GM12865 (cell line): ENCODE data around the gene FBXO39.

Source experiments
- DNase-seq: peaks from one replicate; pipeline ENCODE4 v3.0.0; 2010; ENCODE audit warnings: low read depth
- H3K4me3 ChIP-seq: 2 replicates; pipeline ENCODE4 v1.5.1; 2011; ENCODE audit warnings: mild to moderate bottlenecking, low read depth, low read length, control low read depth
- TF ChIP-seq, protein P1 (sequence below): IDR thresholded peaks from 2 replicates; pipeline ENCODE4 v1.5.1; 2011; ENCODE audit warnings: low read length, control low read depth, low read depth, inconsistent platforms; ENCODE audit not compliant: insufficient read depth; ENCODE audit errors: missing control alignments

FBXO39 gene

DNA sequence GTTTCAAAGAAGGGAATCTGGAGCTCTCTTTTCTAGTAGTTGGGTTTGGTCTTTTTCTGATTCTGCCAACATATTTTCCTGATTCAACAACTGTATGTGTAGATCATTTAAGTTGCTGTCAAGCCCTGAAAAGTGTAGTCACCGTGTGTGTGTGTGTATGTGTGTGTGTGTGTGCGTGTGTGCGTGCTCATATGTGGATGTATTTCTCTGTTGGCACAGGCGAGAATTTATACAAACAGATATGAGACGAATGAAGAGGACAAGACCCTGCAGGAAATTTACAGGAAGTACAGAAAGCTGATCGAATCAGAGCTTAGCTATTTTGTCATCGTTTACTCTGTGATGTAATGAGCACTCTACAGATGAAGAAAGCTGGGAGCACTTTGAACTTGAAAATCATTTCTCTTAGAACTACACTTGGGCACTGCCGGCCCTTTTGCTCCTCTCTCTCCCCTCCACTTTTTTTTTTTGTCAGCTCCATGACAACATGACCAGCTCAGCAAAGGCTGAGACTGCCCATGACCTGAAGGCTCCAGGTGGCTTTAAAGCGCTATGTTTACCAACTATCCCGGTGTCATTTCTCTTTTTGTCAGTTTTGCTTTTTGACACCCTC, 11.2 kb downstream of the FBXO39 start:
- TF ChIP-seq, protein P1, sequence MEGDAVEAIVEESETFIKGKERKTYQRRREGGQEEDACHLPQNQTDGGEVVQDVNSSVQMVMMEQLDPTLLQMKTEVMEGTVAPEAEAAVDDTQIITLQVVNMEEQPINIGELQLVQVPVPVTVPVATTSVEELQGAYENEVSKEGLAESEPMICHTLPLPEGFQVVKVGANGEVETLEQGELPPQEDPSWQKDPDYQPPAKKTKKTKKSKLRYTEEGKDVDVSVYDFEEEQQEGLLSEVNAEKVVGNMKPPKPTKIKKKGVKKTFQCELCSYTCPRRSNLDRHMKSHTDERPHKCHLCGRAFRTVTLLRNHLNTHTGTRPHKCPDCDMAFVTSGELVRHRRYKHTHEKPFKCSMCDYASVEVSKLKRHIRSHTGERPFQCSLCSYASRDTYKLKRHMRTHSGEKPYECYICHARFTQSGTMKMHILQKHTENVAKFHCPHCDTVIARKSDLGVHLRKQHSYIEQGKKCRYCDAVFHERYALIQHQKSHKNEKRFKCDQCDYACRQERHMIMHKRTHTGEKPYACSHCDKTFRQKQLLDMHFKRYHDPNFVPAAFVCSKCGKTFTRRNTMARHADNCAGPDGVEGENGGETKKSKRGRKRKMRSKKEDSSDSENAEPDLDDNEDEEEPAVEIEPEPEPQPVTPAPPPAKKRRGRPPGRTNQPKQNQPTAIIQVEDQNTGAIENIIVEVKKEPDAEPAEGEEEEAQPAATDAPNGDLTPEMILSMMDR, result no peak
- DNase-seq, result no peak

DNA sequence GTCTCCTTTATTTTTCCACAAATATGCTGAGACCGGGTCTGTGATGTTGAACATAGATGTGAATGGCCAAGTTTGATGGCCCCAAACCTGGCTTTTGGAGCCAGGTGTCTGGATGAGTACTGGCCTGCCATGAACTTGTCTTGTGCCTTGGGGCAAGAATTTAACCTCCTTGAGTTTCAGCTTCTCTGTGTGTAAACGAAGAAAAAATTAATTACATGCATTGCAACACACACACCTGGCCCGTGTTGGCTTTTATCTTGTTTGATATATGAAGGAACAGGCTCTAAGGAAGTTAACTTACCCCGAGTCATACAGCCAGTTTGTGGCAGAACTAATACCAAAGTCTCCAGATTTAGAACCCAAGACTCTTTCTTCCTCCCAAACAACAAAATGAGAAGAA, 13.1 kb downstream of the FBXO39 start:
- TF ChIP-seq, protein P1, result no peak
- DNase-seq, result no peak
- no peak overlapping the region for H3K4me3 ChIP-seq

More for the DNA sequence above, 11.2 kb downstream of the FBXO39 start:
- H3K4me3 ChIP-seq, result no peak overlapping the region

- H3K4me3 ChIP-seq, result no peak overlapping the region
- TF ChIP-seq, protein P1, result no peak
- no peak for DNase-seq
These were observed 17.9 kb downstream of the FBXO39 start for GRCh38 chr17:6793748-6794493.

- DNase-seq, result no peak
- no peak overlapping the region for H3K4me3 ChIP-seq
- TF ChIP-seq, protein P1, result no peak
These were observed 20.2 kb downstream of the FBXO39 start for GRCh38 chr17:6796017-6796886.

DNA sequence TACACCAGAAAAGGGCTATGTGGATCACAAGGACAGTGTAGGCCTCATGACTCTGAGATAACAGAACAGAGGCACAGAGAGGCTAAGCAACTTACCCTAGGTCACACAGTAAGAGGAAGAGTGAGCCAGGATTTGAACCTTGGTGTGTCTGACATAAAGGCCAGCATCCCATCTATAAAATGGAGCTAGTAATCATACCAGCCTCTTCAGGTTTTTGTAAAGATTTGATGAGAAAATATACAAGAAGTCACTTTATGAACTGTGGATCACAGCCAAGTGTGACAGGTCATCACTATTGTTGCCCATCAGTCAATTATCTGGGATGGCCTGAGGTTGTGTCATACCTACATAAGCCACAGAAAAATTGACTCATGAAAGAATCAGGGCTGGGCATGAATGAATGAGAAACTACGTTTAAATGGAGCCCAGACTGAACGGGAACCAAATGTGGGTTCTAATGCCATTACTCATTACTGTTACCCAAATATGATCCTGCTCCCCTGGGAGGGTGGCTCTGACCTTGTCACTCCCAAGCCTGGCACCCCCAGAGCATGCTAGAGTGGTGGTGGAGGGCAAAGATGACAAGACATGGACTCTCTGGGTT, 21.0 kb downstream of the FBXO39 start:
- TF ChIP-seq, protein P1, result no peak
- DNase-seq, result no peak
- H3K4me3 ChIP-seq, result no peak overlapping the region

- TF ChIP-seq, protein P1, result no peak
- no peak for DNase-seq
- no peak overlapping the region for H3K4me3 ChIP-seq
These were observed 21.8 kb downstream of the FBXO39 start for GRCh38 chr17:6797718-6798351.
